ENCODE measurements around the gene N4BP2L2.

- TF ChIP-seq CTCF (IDR thresholded peaks at IDR 0.05; ENCODE audit: insufficient read depth, low read depth, low read length) (no peak), EZH2 (IDR thresholded peaks at IDR 0.05; ENCODE audit: insufficient read depth, low read length) (no peak)
Measured at GRCh38 chr13:32403108-32403507, 135.5 kb downstream of the N4BP2L2 start.
